Sigmoid colon (tissue), 4 donors: ENCODE data around the gene PPP3R2.

Source experiments
- EP300 ChIP-seq, 4 donors: sonication (generic); formaldehyde crosslinking; IDR thresholded peaks; one replicate each; pipeline ENCODE4 v1.6.1; 2017; ENCODE audit warnings: antibody characterized with exemption in 4 of 4
- POLR2A ChIP-seq, 2 donors: fragments of 450-650 bp; IDR thresholded peaks; one replicate each; pipeline ENCODE4 v1.6.1; 2016; ENCODE audit warnings: antibody characterized with exemption in 2 of 2, mild to moderate bottlenecking in 2 of 2, moderate library complexity in 2 of 2
- POLR2AphosphoS5 ChIP-seq, 4 donors: sonication (generic); formaldehyde crosslinking; IDR thresholded peaks; one replicate each; pipeline ENCODE4 v1.6.1; 2017; ENCODE audit warnings: antibody characterized with exemption in 4 of 4
- TF ChIP-seq, protein P1 (sequence below), 4 experiments: fragments of 450-650 bp in 3 of 4; fragments of 200-600 bp in 1 of 4; IDR thresholded peaks; one replicate each; pipeline ENCODE4 v1.5.1; 2016 to 2019; ENCODE audit warnings: antibody characterized with exemption in 4 of 4, mild to moderate bottlenecking in 3 of 4, moderate library complexity in 2 of 4

DNA sequence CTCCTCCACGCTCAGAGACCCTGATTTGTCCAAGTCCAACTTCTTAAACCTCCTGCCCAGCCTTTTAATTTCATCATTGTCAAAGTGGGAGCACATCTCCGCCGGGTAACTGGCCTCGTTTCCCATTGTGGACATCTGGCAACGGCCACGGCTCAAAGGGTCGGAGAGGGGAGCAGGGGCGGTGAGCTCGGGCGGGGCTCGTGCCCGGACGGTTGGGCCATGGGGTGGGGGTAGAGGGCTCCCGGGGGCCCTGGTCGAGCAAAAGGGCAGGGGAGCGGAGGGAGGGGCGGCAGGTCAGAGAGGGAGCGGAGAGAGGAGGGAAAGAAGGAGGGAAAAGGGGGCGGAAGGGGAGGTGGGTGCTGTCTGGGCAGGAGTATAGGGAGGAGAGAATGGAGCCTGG, at the start of gene PPP3R2:
- TF ChIP-seq POLR2AphosphoS5 (IDR thresholded peaks at IDR 0.05) (no peak), EP300 (IDR thresholded peaks at IDR 0.05) (no peak), POLR2A (IDR thresholded peaks at IDR 0.05) (no peak)
- TF ChIP-seq, protein P1, sequence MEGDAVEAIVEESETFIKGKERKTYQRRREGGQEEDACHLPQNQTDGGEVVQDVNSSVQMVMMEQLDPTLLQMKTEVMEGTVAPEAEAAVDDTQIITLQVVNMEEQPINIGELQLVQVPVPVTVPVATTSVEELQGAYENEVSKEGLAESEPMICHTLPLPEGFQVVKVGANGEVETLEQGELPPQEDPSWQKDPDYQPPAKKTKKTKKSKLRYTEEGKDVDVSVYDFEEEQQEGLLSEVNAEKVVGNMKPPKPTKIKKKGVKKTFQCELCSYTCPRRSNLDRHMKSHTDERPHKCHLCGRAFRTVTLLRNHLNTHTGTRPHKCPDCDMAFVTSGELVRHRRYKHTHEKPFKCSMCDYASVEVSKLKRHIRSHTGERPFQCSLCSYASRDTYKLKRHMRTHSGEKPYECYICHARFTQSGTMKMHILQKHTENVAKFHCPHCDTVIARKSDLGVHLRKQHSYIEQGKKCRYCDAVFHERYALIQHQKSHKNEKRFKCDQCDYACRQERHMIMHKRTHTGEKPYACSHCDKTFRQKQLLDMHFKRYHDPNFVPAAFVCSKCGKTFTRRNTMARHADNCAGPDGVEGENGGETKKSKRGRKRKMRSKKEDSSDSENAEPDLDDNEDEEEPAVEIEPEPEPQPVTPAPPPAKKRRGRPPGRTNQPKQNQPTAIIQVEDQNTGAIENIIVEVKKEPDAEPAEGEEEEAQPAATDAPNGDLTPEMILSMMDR (IDR thresholded peaks at IDR 0.05), result no peak
